DOHH2 (cell line): ENCODE results near the gene HDAC11.

Source experiments
- CTCF ChIP-seq: fragments of 200-600 bp; sonication (generic); IDR thresholded peaks from one replicate; pipeline ENCODE4 v1.5.1; 2014; ENCODE audit warnings: antibody characterized with exemption, mild to moderate bottlenecking, low read depth, low read length; ENCODE audit not compliant: poor library complexity, severe bottlenecking
- EZH2phosphoT487 ChIP-seq: fragments of 200-600 bp; sonication (generic); IDR thresholded peaks from 2 replicates; pipeline ENCODE4 v1.6.1; 2017; ENCODE audit warnings: borderline replicate concordance, mild to moderate bottlenecking, antibody characterized with exemption, low read length, moderate library complexity, mixed read lengths

- no peak for TF ChIP-seq CTCF
- TF ChIP-seq EZH2phosphoT487: no peak
Measured at GRCh38 chr3:13483286-13483685, 3.2 kb downstream of the HDAC11 start.
